ENCODE measurements around the gene TEX29. TPM values are rescaled to one million over a fixed set of nuclear protein-coding genes. Genes with fewer than 3 reads are reported as not detected.

TEX29 gene
- total RNA-seq, 1 donor from 2014 or later, result not detected

GRCh38 chr13:111382411-111382810, 62.0 kb downstream of the TEX29 start:
- Histone ChIP-seq H3K27me3 (no peaks in the 10 kb centered on the region), H3K4me2 (no peak overlapping the region), H3F3A (ENCODE audit: low read depth) (no peaks in the 10 kb centered on the region), H2AFZ (replicated peaks) (no peak overlapping the region), H3K4me1 (peaks cover 5% of the 10 kb centered on the region), H3K27ac (no peak overlapping the region), H3K36me3 (no peaks in the 10 kb centered on the region), H3K9ac (no peak overlapping the region), H4K20me1 (ENCODE audit: low read depth) (no peaks in the 10 kb centered on the region), H3K4me3 (no peak overlapping the region), H3K79me2 (ENCODE audit: low read depth) (no peaks in the 10 kb centered on the region), H3K9me3 (ENCODE audit: low read depth) (no peaks in the 10 kb centered on the region)
- peaks cover 4% of the 10 kb centered on the region for H3K27me3 Mint-ChIP-seq (ENCODE audit: insufficient read depth, low read depth)
- H3K9me3 Mint-ChIP-seq, result peaks cover 9% of the 10 kb centered on the region
- H3K36me3 Mint-ChIP-seq, result no peaks in the 10 kb centered on the region
- DNase-seq (ENCODE audit: low spot score), result no peak
- H3K27ac Mint-ChIP-seq, result no peak overlapping the region
- no peak overlapping the region for H3K4me3 Mint-ChIP-seq
- TF ChIP-seq CTCF (IDR thresholded peaks at IDR 0.05), result no peak
- no peak for TF ChIP-seq EZH2phosphoT487 (IDR thresholded peaks at IDR 0.05)
- TF ChIP-seq EZH2 (IDR thresholded peaks at IDR 0.05), result no peak
- peaks cover 8% of the 10 kb centered on the region for H3K4me1 Mint-ChIP-seq

DNA sequence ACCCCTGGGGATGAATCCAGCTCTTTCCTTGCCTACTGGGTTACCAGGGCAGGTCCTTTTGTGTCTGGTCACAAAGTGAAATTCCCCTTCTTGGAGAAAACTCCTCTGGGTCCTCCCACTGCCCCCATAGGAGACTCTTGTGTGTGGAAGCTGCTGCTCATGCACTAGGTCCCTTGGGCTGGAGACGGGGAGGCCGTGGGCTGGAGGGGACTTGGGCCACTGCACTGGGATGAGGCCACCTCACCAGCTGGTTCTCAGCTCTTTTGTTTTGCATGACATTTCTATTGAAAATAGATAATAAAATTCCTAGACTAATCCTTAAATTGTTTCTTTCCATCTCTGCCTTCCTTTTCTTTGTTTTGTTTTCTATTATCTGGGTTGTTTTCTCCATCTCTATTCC, 62.4 kb downstream of the TEX29 start:
- Mint-ChIP-seq H3K36me3 (no peaks in the 10 kb centered on the region), H3K27me3 (ENCODE audit: insufficient read depth, low read depth) (peaks cover 4% of the 10 kb centered on the region), H3K4me1 (peaks cover 8% of the 10 kb centered on the region), H3K9me3 (peaks cover 9% of the 10 kb centered on the region), H3K27ac (no peak overlapping the region), H3K4me3 (no peak overlapping the region)
- H3K9me3 ChIP-seq (ENCODE audit: low read depth), result no peaks in the 10 kb centered on the region
- H3K79me2 ChIP-seq (ENCODE audit: low read depth), result no peaks in the 10 kb centered on the region
- peaks cover 5% of the 10 kb centered on the region for H3K4me1 ChIP-seq
- no peaks in the 10 kb centered on the region for H3F3A ChIP-seq (ENCODE audit: low read depth)
- DNase-seq (ENCODE audit: low spot score), result no peak
- no peaks in the 10 kb centered on the region for H3K36me3 ChIP-seq
- no peak overlapping the region for H2AFZ ChIP-seq (replicated peaks)
- TF ChIP-seq EZH2phosphoT487 (IDR thresholded peaks at IDR 0.05) (no peak), EZH2 (IDR thresholded peaks at IDR 0.05) (no peak), CTCF (IDR thresholded peaks at IDR 0.05) (no peak)
- H3K4me2 ChIP-seq, result no peak overlapping the region
- H3K27me3 ChIP-seq, result no peaks in the 10 kb centered on the region
- no peak overlapping the region for H3K27ac ChIP-seq
- H3K4me3 ChIP-seq, result no peak overlapping the region
- H3K9ac ChIP-seq, result no peak overlapping the region
- H4K20me1 ChIP-seq (ENCODE audit: low read depth), result no peaks in the 10 kb centered on the region

DNA sequence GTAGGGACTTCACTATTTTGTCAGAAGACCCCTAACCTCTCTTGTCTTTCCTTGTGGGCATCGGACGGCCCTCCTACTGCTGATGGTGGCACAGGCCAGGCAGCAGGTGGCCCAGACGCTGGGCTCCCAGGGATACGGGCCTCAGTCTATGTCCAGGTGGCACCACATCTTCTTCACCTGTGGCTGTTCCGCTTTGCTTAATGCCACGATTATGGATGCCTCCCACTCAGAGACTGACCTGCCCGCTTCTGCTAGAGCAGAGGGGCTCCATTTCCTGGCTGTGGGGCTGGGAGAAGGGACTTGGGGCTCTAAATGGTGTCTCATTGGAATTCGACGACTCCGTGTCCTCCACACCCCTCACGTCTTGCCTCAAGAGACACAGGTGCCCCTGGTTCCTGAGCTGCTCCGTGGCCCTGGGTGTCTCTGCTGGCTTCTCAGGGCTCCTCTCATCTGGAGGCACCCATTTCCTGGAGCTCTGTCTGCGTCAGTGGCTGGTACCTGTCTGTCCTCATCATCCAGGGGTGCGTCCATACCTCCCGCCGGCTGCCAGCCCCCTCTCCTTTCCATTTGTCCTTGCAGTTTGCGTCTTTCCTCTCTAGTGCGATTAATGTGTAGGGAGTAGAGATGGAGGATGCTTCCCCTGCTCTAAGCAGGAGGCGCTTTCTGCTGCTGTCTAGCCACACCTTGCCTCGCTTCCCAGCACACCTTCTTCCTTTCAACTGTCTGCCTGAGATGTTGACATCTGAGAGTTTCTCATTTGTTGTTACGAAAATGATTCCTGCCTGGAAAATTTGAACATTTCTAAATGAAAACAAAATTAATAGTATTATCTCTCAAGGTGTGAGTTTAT, 63.4 kb downstream of the TEX29 start:
- Mint-ChIP-seq H3K27ac (no peak overlapping the region), H3K4me3 (no peak overlapping the region), H3K9me3 (peaks cover 9% of the 10 kb centered on the region), H3K36me3 (no peaks in the 10 kb centered on the region), H3K27me3 (ENCODE audit: insufficient read depth, low read depth) (peaks cover 8% of the 10 kb centered on the region), H3K4me1 (peaks cover 12% of the 10 kb centered on the region)
- H3K36me3 ChIP-seq, result no peaks in the 10 kb centered on the region
- no peak for DNase-seq (ENCODE audit: low spot score)
- no peaks in the 10 kb centered on the region for H3K27me3 ChIP-seq
- H3K79me2 ChIP-seq (ENCODE audit: low read depth), result no peaks in the 10 kb centered on the region
- H3K27ac ChIP-seq, result no peak overlapping the region
- H2AFZ ChIP-seq (replicated peaks), result no peak overlapping the region
- H3K4me2 ChIP-seq, result no peak overlapping the region
- no peaks in the 10 kb centered on the region for H3F3A ChIP-seq (ENCODE audit: low read depth)
- no peaks in the 10 kb centered on the region for H3K9me3 ChIP-seq (ENCODE audit: low read depth)
- no peak overlapping the region for H3K4me3 ChIP-seq
- no peak overlapping the region for H3K9ac ChIP-seq
- peaks cover 5% of the 10 kb centered on the region for H3K4me1 ChIP-seq
- no peaks in the 10 kb centered on the region for H4K20me1 ChIP-seq (ENCODE audit: low read depth)
- TF ChIP-seq EZH2phosphoT487 (IDR thresholded peaks at IDR 0.05) (no peak), CTCF (IDR thresholded peaks at IDR 0.05) (no peak)
